Stimulated activated naive CD8-positive, alpha-beta T cell treated with anti-CD3 and anti-CD28 coated beads, Interleukin-15, amount 100 ng/mL, for 72 hours (primary cell): ENCODE data around the gene C9orf152.
"Not testable (repeated sequence)": the region's sequence is repeated elsewhere in the genome, so short reads cannot be mapped to it uniquely, and the experiment has no call there.

Experiments
- ATAC-seq: fragments of 150-1000 bp; cut with Tn5 transposase; 2 replicates; pipeline ENCODE4 v1.10.0; 2021; ENCODE audit warnings: mild to moderate bottlenecking, moderate library complexity
- DNase-seq, 2 donors: peaks; one replicate each; pipeline ENCODE4 v3.0.0; 2021 to 2022
- H3K27ac Mint-ChIP-seq, 2 donors: one replicate each; pipeline ENCODE4 v1.8.0; 2022; ENCODE audit warnings: mild to moderate bottlenecking in 2 of 2, mixed read lengths in 2 of 2, moderate library complexity in 2 of 2
- H3K27me3 Mint-ChIP-seq: one replicate; pipeline ENCODE4 v1.8.0; 2022; ENCODE audit warnings: mixed read lengths
- H3K4me1 Mint-ChIP-seq: one replicate; pipeline ENCODE4 v1.8.0; 2022; ENCODE audit warnings: mild to moderate bottlenecking, mixed read lengths
- H3K4me3 Mint-ChIP-seq, 2 donors: one replicate each; pipeline ENCODE4 v1.8.0; 2022; ENCODE audit warnings: mild to moderate bottlenecking in 2 of 2, mixed read lengths in 2 of 2, moderate library complexity in 1 of 2
- H3K9me3 Mint-ChIP-seq, 2 donors: one replicate each; pipeline ENCODE4 v1.8.0; 2022; ENCODE audit warnings: mixed read lengths in 2 of 2

Gene C9orf152

DNA sequence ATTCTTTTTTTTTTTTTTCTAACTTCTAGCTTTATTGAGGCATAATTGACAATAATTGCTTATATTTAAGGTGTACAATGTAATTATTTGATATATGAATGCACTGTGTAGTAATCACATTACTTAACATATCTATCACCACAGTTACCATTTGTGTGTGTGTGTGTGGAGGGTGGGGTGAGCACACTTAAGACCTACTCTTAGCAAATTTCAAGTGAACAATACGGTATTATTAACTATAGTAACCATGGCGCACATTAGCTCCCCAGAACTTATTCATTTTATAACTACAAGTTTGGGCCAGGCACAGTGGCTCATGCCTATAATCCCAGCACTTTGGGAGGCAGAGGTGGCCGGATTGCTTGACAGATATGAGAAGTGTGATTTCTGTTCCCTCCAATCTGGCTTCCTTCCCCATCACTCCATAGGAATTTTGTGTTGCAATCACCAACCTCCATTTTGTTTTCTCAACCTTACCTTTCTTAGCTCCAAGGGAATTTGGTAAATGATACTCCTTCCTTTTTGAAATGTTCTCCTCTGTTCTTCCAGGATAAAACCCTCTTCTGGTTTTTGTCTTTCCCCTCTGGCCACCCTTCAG lies 33.4 kb upstream of the C9orf152 start:
- H3K27me3 Mint-ChIP-seq = no peaks in the 10 kb centered on the region
- ATAC-seq (peak; percentile 26), DNase-seq (no peak)
- no peak overlapping the region for H3K4me3 Mint-ChIP-seq
- H3K4me1 Mint-ChIP-seq = no peaks in the 10 kb centered on the region
- no peak overlapping the region for H3K27ac Mint-ChIP-seq
- no peaks in the 10 kb centered on the region for H3K9me3 Mint-ChIP-seq

DNA sequence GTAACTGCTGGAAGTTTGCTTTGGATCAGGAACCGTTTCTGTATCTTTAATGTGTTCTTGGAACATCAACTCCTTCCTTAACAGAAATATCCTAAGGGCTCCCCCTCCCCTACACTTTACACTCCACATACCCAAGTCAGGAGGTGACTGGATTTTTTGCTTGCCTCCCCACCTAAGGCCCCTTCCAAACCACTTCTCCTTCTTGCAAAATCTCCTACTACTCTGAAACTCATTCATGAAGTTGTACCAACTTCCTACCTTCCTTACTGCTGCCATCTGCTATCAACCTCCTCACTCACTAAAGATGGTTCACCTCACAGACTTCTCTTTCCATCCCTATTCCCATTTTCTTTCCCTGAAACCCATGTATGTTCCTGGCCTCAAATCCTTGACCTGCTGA lies 32.2 kb upstream of the C9orf152 start:
- Mint-ChIP-seq H3K4me1 (no peaks in the 10 kb centered on the region), H3K27ac (no peak overlapping the region), H3K4me3 (no peak overlapping the region), H3K27me3 (no peaks in the 10 kb centered on the region), H3K9me3 (no peaks in the 10 kb centered on the region)
- DNase-seq (no peak), ATAC-seq (peak; percentile 23)

DNA sequence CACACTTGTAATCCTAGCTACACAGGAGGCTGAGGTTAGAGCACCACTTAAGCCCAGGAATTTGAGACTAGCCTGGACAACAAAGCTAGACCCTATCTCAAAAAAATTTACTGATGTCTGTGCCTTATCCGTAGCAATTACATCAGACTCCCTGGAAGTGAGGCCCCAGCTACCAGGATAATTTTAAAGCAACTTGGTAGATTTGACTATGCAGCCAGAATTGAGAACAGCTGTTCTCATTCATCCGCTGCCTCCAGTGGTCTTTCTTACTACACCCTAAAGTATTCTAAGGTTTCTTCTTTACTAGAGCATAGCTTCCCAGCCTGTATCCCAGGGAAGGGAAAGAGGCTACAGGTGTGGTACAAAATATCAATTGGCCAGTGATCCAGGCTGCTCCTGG lies 20.4 kb upstream of the C9orf152 start:
- peaks cover 8% of the 10 kb centered on the region for H3K27me3 Mint-ChIP-seq
- ATAC-seq = no peak
- no peaks in the 10 kb centered on the region for H3K9me3 Mint-ChIP-seq
- no peak overlapping the region for H3K4me3 Mint-ChIP-seq
- no peak for DNase-seq
- no peaks in the 10 kb centered on the region for H3K4me1 Mint-ChIP-seq
- no peak overlapping the region for H3K27ac Mint-ChIP-seq

DNA sequence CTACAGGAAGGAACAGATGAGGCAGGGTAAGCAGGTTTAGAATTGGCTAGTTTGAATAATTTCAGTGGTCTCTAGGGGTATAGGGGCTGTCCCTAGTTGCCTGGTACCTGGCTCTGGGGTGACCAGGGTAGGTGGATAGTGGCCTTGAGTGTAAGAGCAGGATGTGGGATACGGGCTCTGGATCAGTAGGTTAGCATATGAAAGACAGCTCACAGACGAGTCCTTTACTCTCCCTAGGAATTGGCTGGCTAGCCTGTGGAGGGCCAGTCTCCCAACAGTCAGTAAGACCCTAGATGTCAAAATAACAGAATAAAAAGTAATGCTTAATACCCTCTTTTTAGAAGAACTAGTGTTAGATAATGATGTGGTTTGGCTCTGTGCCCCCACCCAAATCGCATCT lies 16.6 kb upstream of the C9orf152 start:
- Mint-ChIP-seq H3K27me3 (peaks cover 14% of the 10 kb centered on the region), H3K9me3 (no peaks in the 10 kb centered on the region), H3K27ac (no peak overlapping the region), H3K4me1 (no peaks in the 10 kb centered on the region), H3K4me3 (no peak overlapping the region)
- DNase-seq (no peak), ATAC-seq (no peak)

DNA sequence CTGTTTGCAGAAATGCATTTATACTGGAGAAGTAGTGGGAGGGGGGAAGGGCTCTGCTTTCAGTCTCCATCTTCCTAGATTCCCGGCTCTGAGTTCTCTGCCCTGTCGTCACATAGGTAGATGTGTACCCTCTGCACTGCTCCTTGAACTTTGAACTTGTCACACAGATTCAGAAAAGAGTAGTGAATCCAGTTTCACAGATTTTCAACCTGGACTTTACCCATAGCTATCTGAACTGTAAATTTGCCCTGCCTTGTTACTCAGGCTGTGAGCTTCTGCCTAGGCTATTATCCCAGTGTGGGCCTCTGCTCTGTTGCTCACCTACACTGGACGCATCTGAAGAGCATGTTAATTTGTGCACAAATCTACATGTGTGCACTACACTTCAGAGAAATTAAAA lies 12.8 kb upstream of the C9orf152 start:
- no peak for ATAC-seq
- Mint-ChIP-seq H3K4me1 (no peaks in the 10 kb centered on the region), H3K27me3 (peaks cover 12% of the 10 kb centered on the region), H3K27ac (peak overlapping the region in 1 of 2 donors; percentile 47), H3K9me3 (no peaks in the 10 kb centered on the region), H3K4me3 (no peak overlapping the region)
- DNase-seq = no peak

DNA sequence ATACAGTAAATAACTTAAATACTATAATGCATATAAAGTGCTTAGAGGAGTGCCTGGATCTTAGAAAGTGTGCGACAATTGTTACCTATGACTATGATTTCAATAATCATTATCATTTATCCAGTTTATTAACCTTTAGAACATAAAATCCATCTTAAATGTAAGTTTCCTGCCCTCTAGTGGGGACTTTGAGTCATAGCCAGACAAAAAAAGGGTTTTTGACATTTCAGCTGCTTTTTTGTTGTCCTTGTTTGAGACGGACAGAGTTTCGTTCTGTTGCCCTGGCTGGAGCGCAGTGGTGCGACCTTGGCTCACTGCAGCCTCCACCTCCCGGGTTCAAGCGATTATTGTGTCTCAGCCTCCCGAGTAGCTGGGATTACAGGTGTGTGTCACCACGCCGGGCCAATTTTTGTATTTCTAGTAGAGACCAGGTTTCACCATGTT lies 9.7 kb upstream of the C9orf152 start:
- DNase-seq = peak in 1 of 2 donors; percentile 1
- no peak overlapping the region for H3K4me3 Mint-ChIP-seq
- no peak for ATAC-seq
- no peak overlapping the region for H3K27ac Mint-ChIP-seq
- no peaks in the 10 kb centered on the region for H3K4me1 Mint-ChIP-seq
- peaks cover 0 to under 1% of the 10 kb centered on the region in 2 donors for H3K9me3 Mint-ChIP-seq
- peaks cover 6% of the 10 kb centered on the region for H3K27me3 Mint-ChIP-seq

DNA sequence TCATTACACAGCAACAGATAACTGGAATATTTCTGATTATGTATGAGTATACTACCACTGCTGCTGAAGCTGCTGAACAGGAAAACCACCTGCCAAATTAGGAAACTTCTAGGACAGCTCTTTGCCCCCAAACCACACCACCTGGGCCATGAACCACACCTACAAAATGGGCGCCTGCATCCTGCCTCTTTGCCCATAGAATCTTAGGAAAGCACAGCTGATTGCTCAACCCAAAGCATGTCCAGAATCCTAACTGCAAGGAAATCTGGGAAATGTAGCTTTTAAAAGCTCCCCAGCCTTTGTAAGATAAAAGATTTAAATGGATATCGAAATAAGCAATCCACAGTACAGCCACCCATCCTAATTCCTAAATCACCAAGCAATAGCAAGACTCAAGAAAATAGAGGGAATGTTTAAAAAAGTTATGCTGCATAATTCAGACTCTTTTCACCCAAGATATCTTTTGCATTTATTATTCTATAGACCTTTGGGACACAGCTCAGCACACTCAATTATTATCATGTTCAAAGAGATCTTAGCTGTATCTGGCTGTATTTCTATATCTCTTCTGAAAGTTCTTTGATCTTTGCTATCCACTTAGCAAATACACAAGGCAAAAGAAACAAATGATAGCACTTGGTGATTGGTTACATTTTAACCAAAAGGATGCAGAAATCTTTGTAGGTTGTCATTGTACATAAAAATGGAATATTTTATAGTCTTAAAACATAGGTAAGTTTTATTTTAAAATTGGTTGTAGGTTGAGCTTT lies 6.8 kb upstream of the C9orf152 start:
- H3K4me3 Mint-ChIP-seq = no peak overlapping the region
- ATAC-seq = no peak
- H3K27me3 Mint-ChIP-seq = no peaks in the 10 kb centered on the region
- DNase-seq = no peak
- no peaks in the 10 kb centered on the region for H3K4me1 Mint-ChIP-seq
- peaks cover 0 to 6% of the 10 kb centered on the region in 2 donors for H3K9me3 Mint-ChIP-seq
- H3K27ac Mint-ChIP-seq = no peak overlapping the region

DNA sequence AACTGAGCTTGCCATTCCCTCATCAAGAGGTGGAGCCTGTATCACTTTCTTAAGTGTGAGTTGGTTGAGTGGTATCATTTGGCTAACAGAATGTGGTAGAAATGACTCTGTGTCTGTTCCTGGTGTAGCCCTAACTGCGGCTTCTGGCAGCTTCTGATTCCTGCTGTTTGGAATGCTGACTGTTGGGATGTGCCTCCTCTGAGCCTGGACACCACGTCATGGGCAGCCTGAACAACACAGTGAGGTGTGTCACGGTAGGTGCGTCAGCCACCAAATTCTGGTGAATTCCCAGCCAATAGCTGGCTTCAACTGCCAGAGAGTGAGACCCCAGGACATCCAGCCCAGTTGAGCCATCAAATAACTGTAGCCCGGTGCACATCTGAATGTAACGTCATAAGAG lies 6.1 kb upstream of the C9orf152 start:
- H3K27me3 Mint-ChIP-seq = no peaks in the 10 kb centered on the region

DNA sequence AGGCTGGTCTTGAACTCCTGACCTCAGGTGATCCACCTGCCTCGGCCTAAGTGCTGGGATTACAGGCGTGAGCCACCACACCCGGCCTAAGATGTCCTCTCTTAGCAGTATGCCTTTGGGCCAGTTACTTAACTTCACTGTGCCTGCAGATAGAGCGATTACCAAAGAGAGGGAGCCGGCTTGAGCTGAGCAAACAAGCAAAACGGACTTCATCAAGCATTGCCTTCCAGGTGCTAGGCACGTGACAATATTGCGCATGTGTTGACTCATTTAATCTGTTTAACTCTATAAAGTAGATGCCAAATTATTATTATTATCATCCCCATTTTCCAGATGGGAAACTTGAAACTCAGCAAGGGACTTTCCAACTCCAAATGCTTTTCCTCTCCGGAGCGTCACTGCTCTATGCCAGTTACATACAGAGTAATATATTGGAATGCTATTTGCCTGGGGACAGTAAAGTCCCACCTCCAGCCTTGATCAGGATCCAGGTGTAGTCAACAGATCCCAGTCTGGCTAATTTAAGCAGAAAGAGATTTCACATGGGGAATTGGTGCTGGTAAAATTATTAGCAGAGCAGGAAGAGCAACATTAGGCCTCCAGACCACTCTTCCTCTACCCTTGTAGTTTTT lies 5.6 kb upstream of the C9orf152 start:
- no peak for DNase-seq
- Mint-ChIP-seq H3K27ac (no peak overlapping the region), H3K4me1 (no peaks in the 10 kb centered on the region), H3K4me3 (no peak overlapping the region), H3K9me3 (peaks cover 0 to 6% of the 10 kb centered on the region in 2 donors), H3K27me3 (no peaks in the 10 kb centered on the region)
- ATAC-seq = no peak

More for the DNA sequence above, 6.1 kb upstream of the C9orf152 start:
- Mint-ChIP-seq H3K27ac (no peak overlapping the region), H3K4me1 (no peaks in the 10 kb centered on the region), H3K4me3 (no peak overlapping the region), H3K9me3 (peaks cover 0 to 6% of the 10 kb centered on the region in 2 donors)
- no peak for ATAC-seq
- no peak for DNase-seq

DNA sequence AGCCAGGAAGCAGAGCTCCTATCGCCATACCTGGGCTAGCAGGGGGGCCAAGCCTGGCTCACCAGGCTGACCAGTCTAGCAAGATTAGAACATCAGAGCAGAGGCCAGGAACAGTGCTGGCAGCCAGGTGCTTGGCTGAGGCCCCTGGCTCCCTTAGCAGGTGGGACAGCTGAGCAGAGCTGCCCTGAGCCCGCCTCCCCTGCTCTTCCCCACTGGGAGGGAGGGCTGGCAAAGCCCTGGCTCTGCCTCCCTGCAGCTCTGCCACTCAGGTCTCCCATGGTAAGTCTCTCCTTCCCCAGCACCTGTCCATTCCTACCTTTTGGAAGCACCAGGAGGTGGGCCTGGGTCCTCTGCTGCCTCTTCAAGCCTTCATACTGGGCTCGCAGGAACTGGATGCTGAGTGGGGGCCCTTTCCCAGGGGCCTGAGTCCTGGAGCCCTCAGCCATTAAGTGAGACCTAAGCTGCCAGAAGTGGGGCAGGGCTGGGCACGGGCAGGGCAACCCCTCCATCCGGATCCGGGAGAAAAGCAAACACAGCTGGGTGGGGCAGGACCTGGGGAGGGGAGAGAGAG lies 803 bp downstream of the C9orf152 start:
- Mint-ChIP-seq H3K9me3 (peaks cover 0 to under 1% of the 10 kb centered on the region in 2 donors), H3K27me3 (peaks cover 17% of the 10 kb centered on the region), H3K27ac (no peak overlapping the region), H3K4me3 (no peak overlapping the region), H3K4me1 (no peaks in the 10 kb centered on the region)
- DNase-seq = no peak
- no peak for ATAC-seq

DNA sequence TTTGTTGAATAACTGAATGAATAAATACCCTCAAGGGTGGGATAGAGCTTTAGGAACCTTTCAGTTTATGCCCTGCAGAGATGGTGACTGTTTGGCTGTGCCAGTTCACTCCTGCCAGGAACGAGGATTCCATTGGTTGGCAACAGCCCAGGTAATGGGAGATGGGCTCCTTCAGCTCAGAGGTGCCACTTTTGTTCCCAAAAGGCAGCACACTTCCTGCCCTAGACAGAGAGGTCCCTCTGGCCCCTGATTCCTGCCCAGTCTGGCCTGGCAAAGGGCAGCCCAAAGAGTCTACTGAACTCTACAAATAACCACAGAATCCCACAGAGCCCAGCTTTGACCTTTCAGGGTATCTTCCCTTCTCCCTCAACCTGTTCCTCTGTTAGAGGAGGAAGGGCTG lies 1.6 kb downstream of the C9orf152 start:
- H3K9me3 Mint-ChIP-seq = no peaks in the 10 kb centered on the region
- no peak for DNase-seq
- no peaks in the 10 kb centered on the region for H3K4me1 Mint-ChIP-seq
- H3K4me3 Mint-ChIP-seq = no peak overlapping the region
- no peak overlapping the region for H3K27ac Mint-ChIP-seq
- ATAC-seq = no peak
- peaks cover 17% of the 10 kb centered on the region for H3K27me3 Mint-ChIP-seq

DNA sequence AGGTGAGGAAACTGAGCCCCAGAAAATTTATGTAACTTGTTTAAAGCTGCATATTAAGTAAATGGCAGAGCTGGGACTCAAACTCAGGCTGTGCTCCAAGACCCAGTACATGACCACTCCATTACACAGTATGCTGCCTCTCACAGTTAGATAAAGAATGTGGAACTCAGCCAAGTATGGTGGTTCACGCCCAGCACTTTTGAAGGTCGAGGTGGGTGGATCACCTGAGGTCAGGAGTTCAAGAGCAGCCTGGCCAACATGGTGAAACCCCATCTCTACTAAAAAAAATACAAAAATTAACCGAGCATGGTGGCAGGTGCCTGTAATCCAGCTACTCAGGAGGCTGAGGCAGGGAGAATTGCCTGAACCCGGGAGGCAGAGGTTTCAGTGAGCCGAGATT lies 2.3 kb downstream of the C9orf152 start:
- not testable (repeated sequence) for H3K4me3 Mint-ChIP-seq, H3K4me1 Mint-ChIP-seq, ATAC-seq, DNase-seq, H3K9me3 Mint-ChIP-seq, H3K27ac Mint-ChIP-seq
- peaks cover 17% of the 10 kb centered on the region for H3K27me3 Mint-ChIP-seq

DNA sequence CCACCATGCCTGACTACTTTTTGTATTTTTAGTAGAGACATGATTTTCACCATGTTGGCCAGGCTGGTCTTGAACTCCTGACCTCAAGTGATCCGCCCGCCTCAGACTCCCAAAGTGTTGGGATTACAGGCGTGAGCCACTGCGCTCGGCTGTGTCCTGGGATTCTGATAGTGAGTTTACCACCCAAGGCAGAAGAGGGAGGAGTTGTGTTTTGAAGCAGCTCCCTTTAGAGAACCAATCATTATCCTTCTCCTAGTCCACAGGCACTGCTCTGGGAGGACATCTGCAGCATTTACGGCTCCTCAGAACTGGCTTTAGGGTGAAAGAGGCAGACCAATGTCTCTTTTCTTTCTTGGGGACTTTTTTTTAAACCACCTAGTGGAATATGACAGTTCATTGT lies 5.7 kb downstream of the C9orf152 start:
- no peak overlapping the region for H3K4me3 Mint-ChIP-seq
- no peak for ATAC-seq
- H3K4me1 Mint-ChIP-seq = no peaks in the 10 kb centered on the region
- peaks cover 17% of the 10 kb centered on the region for H3K27me3 Mint-ChIP-seq
- no peaks in the 10 kb centered on the region for H3K9me3 Mint-ChIP-seq
- no peak overlapping the region for H3K27ac Mint-ChIP-seq
- DNase-seq = no peak

DNA sequence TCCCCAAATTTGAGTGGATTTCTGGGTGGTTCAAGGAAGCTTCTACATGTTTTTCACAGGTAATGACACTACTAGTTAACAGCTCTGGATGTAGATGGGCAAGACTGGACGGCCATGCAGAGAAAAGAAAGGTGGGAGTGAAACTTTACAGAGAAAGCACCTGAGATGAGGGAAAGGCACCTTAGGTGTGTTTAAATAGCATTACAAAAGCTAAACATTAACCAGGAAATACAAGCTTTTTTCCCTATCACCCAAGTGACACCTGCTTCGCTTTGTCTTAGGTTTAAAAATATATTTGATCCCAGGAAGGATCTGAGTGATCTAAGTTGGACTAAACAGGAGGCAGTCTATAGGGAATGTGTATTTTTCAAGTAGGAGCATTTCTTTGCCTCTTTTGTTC lies 8.3 kb downstream of the C9orf152 start:
- DNase-seq (no peak), ATAC-seq (no peak)
- H3K27ac Mint-ChIP-seq = no peak overlapping the region
- H3K4me1 Mint-ChIP-seq = no peaks in the 10 kb centered on the region
- peaks cover 9% of the 10 kb centered on the region for H3K27me3 Mint-ChIP-seq
- no peaks in the 10 kb centered on the region for H3K9me3 Mint-ChIP-seq
- no peak overlapping the region for H3K4me3 Mint-ChIP-seq

DNA sequence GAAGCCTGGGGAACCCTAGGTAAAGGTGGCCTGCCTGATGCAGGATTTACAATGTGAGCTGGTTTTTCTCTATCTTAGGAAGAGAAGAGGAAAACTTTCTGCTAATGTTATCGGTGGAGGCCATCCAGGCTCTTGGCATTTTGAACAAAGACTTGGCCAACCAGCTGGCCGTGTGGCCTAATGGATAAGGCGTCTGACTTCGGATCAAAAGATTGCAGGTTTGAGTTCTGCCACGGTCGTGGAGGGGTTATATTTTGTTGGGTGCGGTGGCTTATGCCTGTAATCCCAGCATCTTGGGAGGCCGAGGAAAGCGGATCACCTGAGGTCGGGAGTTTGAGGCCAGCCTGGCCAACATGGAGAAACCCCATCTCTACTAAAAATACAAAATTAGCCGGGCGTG lies 9.6 kb downstream of the C9orf152 start:
- peaks cover 5% of the 10 kb centered on the region for H3K27me3 Mint-ChIP-seq
- ATAC-seq = no peak
- no peak overlapping the region for H3K4me3 Mint-ChIP-seq
- H3K4me1 Mint-ChIP-seq = no peaks in the 10 kb centered on the region
- H3K9me3 Mint-ChIP-seq = no peaks in the 10 kb centered on the region
- H3K27ac Mint-ChIP-seq = no peak overlapping the region
- DNase-seq = no peak
